Kidney (tissue), 14 donors: ENCODE data around the gene CTRL. TPM values are rescaled to one million over a fixed set of nuclear protein-coding genes. Genes with fewer than 3 reads are reported as not detected.

ENCODE experiments used
- DNase-seq, 5 donors: peaks; one replicate each; pipeline ENCODE4 v3.0.0-alpha.2; 2013 to 2020
- FAIRE-seq: peaks from 2 replicates; lab custom pipeline; 2012; peaks lifted over from hg19 to GRCh38; lab: Jason Lieb, UNC
- H3K27ac ChIP-seq, 2 donors: one replicate each; pipeline ENCODE4 v1.7.0; 2013; ENCODE audit warnings: low read depth in 2 of 2, low read length in 2 of 2, inconsistent platforms in 1 of 2
- H3K27me3 ChIP-seq: one replicate; pipeline ENCODE4 v1.7.1; 2013; ENCODE audit warnings: low read length, inconsistent platforms; ENCODE audit not compliant: control insufficient read depth, insufficient read depth
- H3K36me3 ChIP-seq, 3 donors: one replicate each; pipeline versions ENCODE4 v1.7.0 to v1.7.1; 2013; ENCODE audit warnings: low read length in 3 of 3, control low read depth in 1 of 3, inconsistent platforms in 1 of 3; ENCODE audit not compliant: insufficient read depth in 3 of 3, control insufficient read depth in 2 of 3
- H3K4me1 ChIP-seq, 3 donors: one replicate each; pipeline versions ENCODE4 v1.7.0 to v1.7.1; 2013; ENCODE audit warnings: low read length in 3 of 3, inconsistent platforms in 1 of 3, low read depth in 1 of 3; ENCODE audit not compliant: control insufficient read depth in 2 of 3, insufficient read depth in 2 of 3
- H3K4me3 ChIP-seq, 3 donors: one replicate each; pipeline versions ENCODE4 v1.7.0 to v1.8.1; 2013; ENCODE audit warnings: low read length in 3 of 3, control low read depth in 1 of 3, inconsistent platforms in 1 of 3
- H3K9ac ChIP-seq, 3 donors: one replicate each; pipeline versions ENCODE4 v1.7.0 to v1.7.1; 2013; ENCODE audit warnings: low read length in 3 of 3, control low read depth in 1 of 3, inconsistent platforms in 1 of 3
- H3K9me3 ChIP-seq, 3 donors: one replicate each; pipeline versions ENCODE4 v1.7.0 to v1.7.1; 2013; ENCODE audit warnings: low read length in 3 of 3, control low read depth in 1 of 3, inconsistent platforms in 1 of 3; ENCODE audit not compliant: control insufficient read depth in 2 of 3, insufficient read depth in 1 of 3
- intact Hi-C: fragments of 100-400 bp; cut with DNase I; formaldehyde crosslinking; loops from one replicate; pipeline ENCODE4 v1.11.1; 2022
- polyA plus RNA-seq: library from polyadenylated mRNA; stranded (reverse); fragments of 350-450 nt; fragmentation: Illumina TruSeq; extraction: RNeasy Lipid Tissue Mini Kit (QIAGEN cat#74804); gene quantifications from one replicate; pipeline ENCODE4 v1.2.3, GENCODE V29; 2014; ENCODE audit warnings: low read depth, low replicate concordance; ENCODE audit not compliant: insufficient read depth
- total RNA-seq: library from RNA; stranded (reverse); fragmentation: NEBNext Ultra II Directional; extraction: Animal tissue kit (Norgen Biotek cat#: 25700); gene quantifications from one replicate; pipeline ENCODE4 v1.2.1, GENCODE V29; 2021
- TF ChIP-seq, protein P1 (sequence below): IDR thresholded peaks from 3 replicates; pipeline ENCODE4 v1.5.1; 2012; ENCODE audit warnings: mild to moderate bottlenecking, moderate library complexity, borderline replicate concordance; ENCODE audit not compliant: insufficient read depth; ENCODE audit errors: extremely low read depth
- donor health status: control.
- donor health status: control.
- donor health status: control.
- donor health status: control.
- donor health status: control.
- donor health status: DM: yes; HTN: yes; CAD: no.
- donor health status: Normal renal cell carcinoma (clear cell type).

Gene CTRL
- total and polyA plus RNA-seq, 2 donors from 2014 or later, result 0.69 TPM; not detected in 1

DNA sequence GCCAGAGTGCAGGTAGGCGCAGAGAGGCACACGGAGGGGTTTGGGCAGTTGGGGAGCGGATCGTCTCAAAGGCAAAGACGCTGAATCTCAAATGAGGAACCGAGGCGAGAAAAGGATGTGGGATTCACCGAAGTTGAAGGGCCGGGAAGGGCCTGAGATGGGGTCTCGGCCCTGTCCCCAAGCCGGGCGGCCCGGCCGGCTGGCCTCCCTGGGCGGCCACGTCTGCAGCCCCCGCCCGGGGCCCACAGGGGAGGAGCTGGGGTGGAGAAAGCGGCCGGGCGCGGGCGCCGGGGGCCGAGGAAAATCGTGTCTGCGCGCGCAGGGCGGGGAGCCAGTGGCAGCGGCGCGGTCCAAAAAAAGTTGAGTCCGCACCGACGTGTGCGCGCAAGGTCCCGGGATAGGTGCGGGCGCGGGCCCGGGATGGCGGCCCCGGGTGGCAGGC lies 36.3 kb upstream of the CTRL start:
- intact Hi-C loops, result no loop called here
- Histone ChIP-seq H3K27ac (peak overlapping the region; percentile 93 to 95), H3K4me3 (peak overlapping the region; percentile 70 to 93 (median 75)), H3K9ac (peak overlapping the region; percentile 4 to 98 (median 64)), H3K9me3 (no peaks in the 10 kb centered on the region), H3K4me1 (peaks cover 0 to 22% (median 7%) of the 10 kb centered on the region in 3 donors), H3K27me3 (no peaks in the 10 kb centered on the region), H3K36me3 (peaks cover 0 to 2% (median 0%) of the 10 kb centered on the region in 3 donors)
- FAIRE-seq (no peak), DNase-seq (peak; percentile 31 to 86 (median 73))
- TF ChIP-seq, protein P1, sequence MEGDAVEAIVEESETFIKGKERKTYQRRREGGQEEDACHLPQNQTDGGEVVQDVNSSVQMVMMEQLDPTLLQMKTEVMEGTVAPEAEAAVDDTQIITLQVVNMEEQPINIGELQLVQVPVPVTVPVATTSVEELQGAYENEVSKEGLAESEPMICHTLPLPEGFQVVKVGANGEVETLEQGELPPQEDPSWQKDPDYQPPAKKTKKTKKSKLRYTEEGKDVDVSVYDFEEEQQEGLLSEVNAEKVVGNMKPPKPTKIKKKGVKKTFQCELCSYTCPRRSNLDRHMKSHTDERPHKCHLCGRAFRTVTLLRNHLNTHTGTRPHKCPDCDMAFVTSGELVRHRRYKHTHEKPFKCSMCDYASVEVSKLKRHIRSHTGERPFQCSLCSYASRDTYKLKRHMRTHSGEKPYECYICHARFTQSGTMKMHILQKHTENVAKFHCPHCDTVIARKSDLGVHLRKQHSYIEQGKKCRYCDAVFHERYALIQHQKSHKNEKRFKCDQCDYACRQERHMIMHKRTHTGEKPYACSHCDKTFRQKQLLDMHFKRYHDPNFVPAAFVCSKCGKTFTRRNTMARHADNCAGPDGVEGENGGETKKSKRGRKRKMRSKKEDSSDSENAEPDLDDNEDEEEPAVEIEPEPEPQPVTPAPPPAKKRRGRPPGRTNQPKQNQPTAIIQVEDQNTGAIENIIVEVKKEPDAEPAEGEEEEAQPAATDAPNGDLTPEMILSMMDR, result no peak

DNA sequence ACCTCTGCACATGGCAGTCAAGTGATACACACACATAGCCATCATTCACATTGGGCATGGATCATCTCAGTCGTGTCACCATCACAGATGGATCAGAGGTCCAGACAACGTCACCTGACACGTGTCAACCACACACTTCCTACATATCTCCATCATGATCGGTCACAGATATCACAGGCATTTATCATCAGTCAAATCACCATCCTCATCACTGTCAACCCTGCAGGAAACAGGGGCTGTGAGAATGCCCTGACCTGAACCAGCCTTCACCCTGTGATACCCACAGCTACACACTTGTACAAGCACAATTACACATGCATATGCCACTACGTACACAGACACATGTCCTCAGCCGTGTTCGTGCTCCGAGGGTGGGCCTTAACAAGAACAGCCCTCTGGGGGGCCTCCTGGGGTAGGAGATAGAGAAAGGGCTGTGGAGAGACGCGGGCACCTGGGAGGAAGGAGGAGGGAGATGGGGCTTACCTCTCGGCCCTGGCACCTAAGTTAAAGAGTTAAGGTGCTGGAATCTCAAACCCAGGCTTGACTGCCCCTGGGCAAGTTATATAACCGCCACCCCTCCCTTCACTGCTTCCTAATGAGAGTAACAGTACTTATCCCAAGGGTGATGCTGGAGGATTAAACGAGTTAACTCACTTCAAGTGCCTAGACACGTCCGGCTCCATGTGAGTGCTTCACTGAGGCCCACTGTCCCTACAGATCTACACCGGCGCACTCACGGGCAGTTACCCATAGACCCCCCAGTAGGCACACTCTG lies 35.7 kb upstream of the CTRL start:
- no peak for FAIRE-seq
- H3K4me3 ChIP-seq, result peak overlapping the region; percentile 70 to 93 (median 75)
- peaks cover 0 to 22% (median 7%) of the 10 kb centered on the region in 3 donors for H3K4me1 ChIP-seq
- H3K9ac ChIP-seq, result peak overlapping the region; percentile 4 to 98 (median 64)
- no peaks in the 10 kb centered on the region for H3K9me3 ChIP-seq
- TF ChIP-seq, protein P1, result no peak
- H3K27ac ChIP-seq, result peak overlapping the region; percentile 93 to 95
- peaks cover 0 to 8% (median 0%) of the 10 kb centered on the region in 3 donors for H3K36me3 ChIP-seq
- H3K27me3 ChIP-seq, result no peaks in the 10 kb centered on the region
- intact Hi-C loops, result no loop called here
- DNase-seq, result peak in 4 of 5 donors; percentile 29 to 67 (median 54)

DNA sequence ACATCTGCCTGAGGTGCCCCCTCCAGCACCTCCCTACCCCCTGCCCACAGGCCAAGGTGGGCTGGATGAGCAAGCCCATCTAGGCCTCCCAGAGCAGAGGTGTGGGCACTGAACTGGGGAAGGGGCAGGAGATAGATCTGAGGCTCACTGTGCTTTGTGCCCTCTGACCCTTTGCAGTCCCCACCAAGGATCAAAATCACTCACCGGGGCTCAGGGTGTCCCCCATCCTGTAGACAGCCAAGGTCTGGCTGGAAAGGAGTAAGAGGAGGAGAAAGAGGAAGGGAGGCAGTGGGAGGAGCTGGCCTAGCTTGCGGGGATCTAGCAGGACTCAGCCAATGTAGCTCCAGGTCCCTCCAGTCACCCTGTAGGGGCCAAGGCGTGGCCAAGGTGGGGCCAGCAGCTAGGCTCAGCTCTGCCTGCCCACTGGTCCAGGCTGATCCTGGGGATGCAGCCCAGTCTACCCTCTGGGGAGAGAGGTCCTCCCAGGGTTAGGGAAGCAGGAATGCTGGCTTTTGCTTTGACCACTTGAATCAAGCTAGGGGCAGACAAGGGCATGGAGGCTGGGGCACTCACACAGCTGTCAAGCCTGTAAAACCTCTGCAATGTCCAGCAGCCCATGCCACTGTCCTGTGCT lies 35.0 kb upstream of the CTRL start:
- DNase-seq (no peak), FAIRE-seq (no peak)
- no peaks in the 10 kb centered on the region for H3K27me3 ChIP-seq
- no peak overlapping the region for H3K27ac ChIP-seq
- peaks cover 0 to 22% (median 7%) of the 10 kb centered on the region in 3 donors for H3K4me1 ChIP-seq
- peak overlapping the region; percentile 4 to 98 (median 37) for H3K9ac ChIP-seq
- no peaks in the 10 kb centered on the region for H3K9me3 ChIP-seq
- peak overlapping the region; percentile 70 to 93 (median 75) for H3K4me3 ChIP-seq
- TF ChIP-seq, protein P1, result no peak
- intact Hi-C loops, result no loop called here
- H3K36me3 ChIP-seq, result peaks cover 0 to 15% (median 0%) of the 10 kb centered on the region in 3 donors
